ENCODE measurements around the gene RAI1. TPM values are rescaled to one million over a fixed set of nuclear protein-coding genes. Genes with fewer than 3 reads are reported as not detected.

The RAI1 gene
- total RNA-seq, 1 experiment from 2014 or later = 46.8 TPM

DNA sequence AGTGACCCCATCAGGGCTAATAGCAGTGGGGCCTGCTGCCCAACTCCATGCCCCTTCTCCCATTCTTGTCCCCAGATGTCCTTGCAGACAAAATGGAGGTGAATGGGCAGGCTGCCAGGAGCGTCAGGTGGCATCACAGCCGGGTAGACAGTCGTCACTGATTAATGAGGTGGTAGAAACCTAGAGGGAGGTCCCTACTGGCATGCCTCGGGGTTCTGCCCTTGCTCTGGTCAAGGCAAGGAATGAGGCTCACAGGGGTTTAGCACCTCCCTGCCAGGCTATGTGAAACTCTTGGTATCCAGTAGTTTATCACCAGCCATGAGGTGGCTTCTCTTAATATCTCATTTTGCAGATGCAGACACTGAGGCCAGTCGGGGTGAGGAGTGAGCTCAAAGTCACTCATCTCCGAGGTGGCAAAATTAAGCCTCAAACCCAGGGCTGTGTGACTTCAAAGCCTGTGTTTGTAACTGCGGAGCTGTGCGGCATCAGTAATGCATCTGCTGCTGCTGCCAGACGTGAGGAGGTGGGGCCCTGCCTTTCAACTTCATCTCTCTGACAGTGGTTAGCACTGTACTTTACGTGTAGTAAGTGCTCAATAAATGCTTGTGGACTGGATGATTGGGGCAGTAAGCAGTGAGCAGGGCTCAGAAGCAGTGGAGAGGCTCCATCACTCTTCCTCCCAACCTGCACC, 21.3 kb downstream of the RAI1 start:
- H3K9me3 ChIP-seq (ENCODE audit: low read depth, low read length, poor library complexity, severe bottlenecking) = no peaks in the 10 kb centered on the region
- ChIA-PET POLR2A (ENCODE audit: low non-redundant PET) (no interaction called here), CTCF (no interaction called here)
- BruUV-seq (replicated peaks) = no TSS peak
- H3K27ac ChIP-seq (ENCODE audit: low read depth, low read length, poor library complexity, severe bottlenecking) = peak overlapping the region; percentile 5
- H3K4me3 ChIP-seq (ENCODE audit: low read depth, low read length, poor library complexity, severe bottlenecking) = no peak overlapping the region
- no peaks in the 10 kb centered on the region for H3K36me3 ChIP-seq (ENCODE audit: insufficient read depth, low read length, poor library complexity, severe bottlenecking)
- no peak for DNase-seq (ENCODE audit: low spot score)
- intact Hi-C loops (cut with micrococcal nuclease; ENCODE audit: unreplicated experiment) = no loop called here
- no peaks in the 10 kb centered on the region for H3K27me3 ChIP-seq (replicated peaks; ENCODE audit: insufficient read depth, low read depth, low read length, poor library complexity)
- TF ChIP-seq, protein P1, sequence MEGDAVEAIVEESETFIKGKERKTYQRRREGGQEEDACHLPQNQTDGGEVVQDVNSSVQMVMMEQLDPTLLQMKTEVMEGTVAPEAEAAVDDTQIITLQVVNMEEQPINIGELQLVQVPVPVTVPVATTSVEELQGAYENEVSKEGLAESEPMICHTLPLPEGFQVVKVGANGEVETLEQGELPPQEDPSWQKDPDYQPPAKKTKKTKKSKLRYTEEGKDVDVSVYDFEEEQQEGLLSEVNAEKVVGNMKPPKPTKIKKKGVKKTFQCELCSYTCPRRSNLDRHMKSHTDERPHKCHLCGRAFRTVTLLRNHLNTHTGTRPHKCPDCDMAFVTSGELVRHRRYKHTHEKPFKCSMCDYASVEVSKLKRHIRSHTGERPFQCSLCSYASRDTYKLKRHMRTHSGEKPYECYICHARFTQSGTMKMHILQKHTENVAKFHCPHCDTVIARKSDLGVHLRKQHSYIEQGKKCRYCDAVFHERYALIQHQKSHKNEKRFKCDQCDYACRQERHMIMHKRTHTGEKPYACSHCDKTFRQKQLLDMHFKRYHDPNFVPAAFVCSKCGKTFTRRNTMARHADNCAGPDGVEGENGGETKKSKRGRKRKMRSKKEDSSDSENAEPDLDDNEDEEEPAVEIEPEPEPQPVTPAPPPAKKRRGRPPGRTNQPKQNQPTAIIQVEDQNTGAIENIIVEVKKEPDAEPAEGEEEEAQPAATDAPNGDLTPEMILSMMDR (conservative IDR thresholded peaks at IDR 0.05; ENCODE audit: low read depth, low read length) = no peak
- TF ChIP-seq EZH2 (IDR thresholded peaks at IDR 0.05; ENCODE audit: borderline replicate concordance, low read depth, low read length, poor library complexity, severe bottlenecking) = no peak
- H3K4me1 ChIP-seq (ENCODE audit: insufficient read depth, low read length, poor library complexity, severe bottlenecking) = peaks cover 47% of the 10 kb centered on the region

DNA sequence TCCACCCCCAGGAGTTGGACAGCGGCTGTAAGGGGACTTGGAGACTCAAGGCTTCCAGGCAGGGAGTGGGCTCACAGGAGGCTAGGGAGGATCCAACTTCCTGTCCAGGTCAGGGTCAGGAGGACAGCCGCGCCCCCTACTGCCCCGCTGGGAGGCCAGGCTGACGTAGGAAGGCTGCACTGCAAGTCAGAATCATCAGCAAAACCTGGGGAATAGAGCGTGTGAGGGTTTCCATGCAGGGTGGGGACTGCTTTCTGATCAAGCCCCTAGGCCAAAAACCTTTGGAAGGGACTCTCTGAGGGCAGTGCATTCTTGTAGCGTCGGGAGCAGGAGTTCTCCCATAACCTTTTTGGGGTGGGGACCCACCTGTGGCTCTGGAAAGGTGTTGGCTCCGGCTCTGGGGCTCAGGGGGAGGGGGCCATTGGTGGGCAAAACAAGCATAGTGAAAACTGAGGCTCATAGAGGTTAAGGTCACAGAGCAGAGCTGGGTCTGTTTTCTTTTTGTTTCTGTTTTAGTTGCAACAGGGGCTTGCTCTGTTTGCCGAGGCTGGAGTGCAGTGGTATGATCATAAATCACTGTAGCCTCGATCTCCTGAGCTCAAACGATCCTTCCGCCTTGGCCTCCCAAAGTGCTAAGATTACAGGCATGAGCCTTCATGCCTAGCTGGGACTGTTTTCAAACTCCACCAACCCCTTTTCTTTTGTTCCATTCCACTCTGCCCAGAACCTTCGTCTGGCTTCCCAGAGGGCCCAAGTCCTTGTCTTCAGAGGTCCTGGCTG, 22.1 kb downstream of the RAI1 start:
- no peak overlapping the region for H3K4me3 ChIP-seq (ENCODE audit: low read depth, low read length, poor library complexity, severe bottlenecking)
- no peak for TF ChIP-seq EZH2 (IDR thresholded peaks at IDR 0.05; ENCODE audit: borderline replicate concordance, low read depth, low read length, poor library complexity, severe bottlenecking)
- TF ChIP-seq, protein P1 (conservative IDR thresholded peaks at IDR 0.05; ENCODE audit: low read depth, low read length) = no peak
- no peak for DNase-seq (ENCODE audit: low spot score)
- peaks cover 43% of the 10 kb centered on the region for H3K4me1 ChIP-seq (ENCODE audit: insufficient read depth, low read length, poor library complexity, severe bottlenecking)
- no TSS peak for BruUV-seq (replicated peaks)
- intact Hi-C loops (cut with micrococcal nuclease; ENCODE audit: unreplicated experiment) = no loop called here
- H3K27me3 ChIP-seq (replicated peaks; ENCODE audit: insufficient read depth, low read depth, low read length, poor library complexity) = no peaks in the 10 kb centered on the region
- H3K36me3 ChIP-seq (ENCODE audit: insufficient read depth, low read length, poor library complexity, severe bottlenecking) = no peaks in the 10 kb centered on the region
- POLR2A ChIA-PET (ENCODE audit: low non-redundant PET) = no interaction called here
- H3K27ac ChIP-seq (ENCODE audit: low read depth, low read length, poor library complexity, severe bottlenecking) = peak overlapping the region; percentile 5
- H3K9me3 ChIP-seq (ENCODE audit: low read depth, low read length, poor library complexity, severe bottlenecking) = no peaks in the 10 kb centered on the region
- CTCF ChIA-PET = no interaction called here

DNA sequence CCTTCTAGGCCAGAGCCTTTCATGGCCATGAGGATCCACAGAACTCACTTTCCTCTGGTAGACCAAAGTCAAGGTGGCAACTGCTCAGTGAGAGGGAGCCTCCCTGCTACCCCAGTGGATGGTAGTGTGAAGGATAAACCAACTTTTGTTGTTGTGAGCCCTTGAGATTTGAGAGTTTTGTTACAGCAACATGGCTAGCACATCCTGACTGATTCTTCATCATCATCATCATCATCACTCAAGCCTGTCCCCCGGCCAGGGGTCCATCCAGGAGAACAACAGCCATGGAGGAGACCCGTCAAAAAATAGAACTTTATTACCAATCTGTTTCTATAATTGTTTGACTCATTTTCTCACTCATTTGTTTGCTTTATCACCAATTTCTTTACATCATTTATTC, 23.7 kb downstream of the RAI1 start:
- H3K9me3 ChIP-seq (ENCODE audit: low read depth, low read length, poor library complexity, severe bottlenecking) = no peaks in the 10 kb centered on the region
- no peaks in the 10 kb centered on the region for H3K36me3 ChIP-seq (ENCODE audit: insufficient read depth, low read length, poor library complexity, severe bottlenecking)
- H3K4me1 ChIP-seq (ENCODE audit: insufficient read depth, low read length, poor library complexity, severe bottlenecking) = peaks cover 27% of the 10 kb centered on the region
- TF ChIP-seq EZH2 (IDR thresholded peaks at IDR 0.05; ENCODE audit: borderline replicate concordance, low read depth, low read length, poor library complexity, severe bottlenecking) = no peak
- H3K4me3 ChIP-seq (ENCODE audit: low read depth, low read length, poor library complexity, severe bottlenecking) = no peak overlapping the region
- intact Hi-C loops (cut with micrococcal nuclease; ENCODE audit: unreplicated experiment) = no loop called here
- no TSS peak for BruUV-seq (replicated peaks)
- POLR2A ChIA-PET (ENCODE audit: low non-redundant PET) = no interaction called here
- DNase-seq (ENCODE audit: low spot score) = no peak
- no peaks in the 10 kb centered on the region for H3K27me3 ChIP-seq (replicated peaks; ENCODE audit: insufficient read depth, low read depth, low read length, poor library complexity)
- CTCF ChIA-PET = no interaction called here
- H3K27ac ChIP-seq (ENCODE audit: low read depth, low read length, poor library complexity, severe bottlenecking) = no peak overlapping the region
